Mesenchymal stem cell (in vitro differentiated cells and primary cell): ENCODE results near the gene TSPEAR.

Experiments used
- DNase-seq: peaks from one replicate; pipeline ENCODE4 v3.0.0-alpha.2; 2013
- H2AFZ ChIP-seq: one replicate; pipeline ENCODE4 v1.6.1; 2013; ENCODE audit warnings: low read depth, mild to moderate bottlenecking, control low read depth, inconsistent platforms, low read length, moderate library complexity
- H2AK5ac ChIP-seq: 2 replicates; pipeline ENCODE4 v1.6.1; 2013; ENCODE audit warnings: low read length, moderate library complexity, mild to moderate bottlenecking, inconsistent platforms; ENCODE audit not compliant: severe bottlenecking
- H2BK120ac ChIP-seq: one replicate; pipeline ENCODE4 v1.6.1; 2013; ENCODE audit warnings: low read depth, mild to moderate bottlenecking, inconsistent platforms, low read length, moderate library complexity
- H2BK12ac ChIP-seq, 2 experiments: one replicate each; pipeline ENCODE4 v1.6.1; 2013; ENCODE audit warnings: inconsistent platforms in 2 of 2, low read length in 2 of 2, mild to moderate bottlenecking in 2 of 2, moderate library complexity in 2 of 2, control low read depth in 1 of 2
- H2BK15ac ChIP-seq: one replicate; pipeline ENCODE4 v1.6.1; 2013; ENCODE audit warnings: mild to moderate bottlenecking, low read depth, inconsistent platforms; ENCODE audit not compliant: poor library complexity, severe bottlenecking
- H2BK5ac ChIP-seq: 2 replicates; pipeline ENCODE4 v1.6.1; 2013; ENCODE audit warnings: low read depth, mild to moderate bottlenecking, low read length, control low read depth, inconsistent platforms; ENCODE audit not compliant: poor library complexity, severe bottlenecking
- H3K14ac ChIP-seq, 2 experiments: one replicate each; pipeline ENCODE4 v1.6.1; 2013; ENCODE audit warnings: inconsistent platforms in 2 of 2, low read length in 2 of 2, control low read depth in 1 of 2, mild to moderate bottlenecking in 1 of 2, moderate library complexity in 1 of 2
- H3K18ac ChIP-seq, 2 experiments: one replicate each; pipeline ENCODE4 v1.6.1; 2013; ENCODE audit warnings: inconsistent platforms in 2 of 2, low read length in 2 of 2, control low read depth in 1 of 2, low read depth in 1 of 2, mild to moderate bottlenecking in 1 of 2
- H3K23ac ChIP-seq, 2 experiments: one replicate each; pipeline ENCODE4 v1.6.1; 2013; ENCODE audit warnings: inconsistent platforms in 2 of 2, low read length in 2 of 2, mild to moderate bottlenecking in 2 of 2, moderate library complexity in 2 of 2, control low read depth in 1 of 2
- H3K27ac ChIP-seq: 2 replicates; pipeline ENCODE4 v1.5.1; 2013; ENCODE audit warnings: mild to moderate bottlenecking, moderate library complexity, low read length, control low read depth, inconsistent platforms; ENCODE audit not compliant: poor library complexity, severe bottlenecking
- H3K27me3 ChIP-seq, 2 experiments: 2 replicates each; pipeline versions ENCODE4 v1.6.1 to v1.7.0; 2013; ENCODE audit warnings: low read length in 2 of 2, mild to moderate bottlenecking in 2 of 2, moderate library complexity in 2 of 2, control low read depth in 1 of 2, inconsistent platforms in 1 of 2; ENCODE audit not compliant: control insufficient read depth in 1 of 2, insufficient read depth in 1 of 2
- H3K36me3 ChIP-seq, 2 experiments: 2 replicates each; pipeline versions ENCODE4 v1.6.1 to v1.7.0; 2013; ENCODE audit warnings: low read length in 2 of 2, control low read depth in 1 of 2, inconsistent platforms in 1 of 2, low read depth in 1 of 2, mild to moderate bottlenecking in 1 of 2; ENCODE audit not compliant: insufficient read depth in 2 of 2, control insufficient read depth in 1 of 2
- H3K4ac ChIP-seq, 2 experiments: one replicate each; pipeline ENCODE4 v1.6.1; 2013; ENCODE audit warnings: inconsistent platforms in 2 of 2, low read length in 2 of 2, mild to moderate bottlenecking in 2 of 2, moderate library complexity in 2 of 2, control low read depth in 1 of 2, low read depth in 1 of 2
- H3K4me1 ChIP-seq: 2 replicates; pipeline ENCODE4 v1.6.1; 2013; ENCODE audit warnings: low read depth, low read length, control low read depth; ENCODE audit not compliant: control insufficient read depth, insufficient read depth
- H3K4me2 ChIP-seq: 2 replicates; pipeline ENCODE4 v1.6.1; 2013; ENCODE audit warnings: low read length, mild to moderate bottlenecking, inconsistent platforms; ENCODE audit not compliant: poor library complexity, severe bottlenecking
- H3K4me3 ChIP-seq, 2 experiments: 2 replicates each; pipeline versions ENCODE4 v1.5.1 to v1.7.0; 2013; ENCODE audit warnings: low read length in 2 of 2, mild to moderate bottlenecking in 2 of 2, control low read depth in 1 of 2, low read depth in 1 of 2; ENCODE audit not compliant: insufficient read depth in 1 of 2
- H3K79me1 ChIP-seq: replicated peaks from 2 replicates; pipeline ENCODE4 v1.6.1; 2013; ENCODE audit warnings: mild to moderate bottlenecking, control low read depth, low read length, inconsistent platforms; ENCODE audit not compliant: poor library complexity, severe bottlenecking
- H3K9ac ChIP-seq: 2 replicates; pipeline ENCODE4 v1.7.0; 2013; ENCODE audit warnings: mild to moderate bottlenecking, low read length, moderate library complexity
- H3K9me3 ChIP-seq: 2 replicates; pipeline ENCODE4 v1.7.0; 2013; ENCODE audit warnings: mild to moderate bottlenecking, low read length; ENCODE audit not compliant: control insufficient read depth
- H4K8ac ChIP-seq: one replicate; pipeline ENCODE4 v1.6.1; 2013; ENCODE audit warnings: inconsistent platforms, mild to moderate bottlenecking, low read length, moderate library complexity
- H4K91ac ChIP-seq: one replicate; pipeline ENCODE4 v1.6.1; 2013; ENCODE audit warnings: mild to moderate bottlenecking, low read length, inconsistent platforms
- WGBS: methylation state at CpG from one replicate; pipeline ENCODE4 v1.1.7; 2013; ENCODE audit warnings: mixed read lengths; 5-methylcytosine and 5-hydroxymethylcytosine counted together

The TSPEAR gene

GRCh38 chr21:44732263-44732662, 20.9 kb upstream of the TSPEAR start:
- Histone ChIP-seq H3K18ac (no peak overlapping the region), H2BK15ac (no peak overlapping the region), H3K4me3 (no peak overlapping the region), H3K23ac (no peak overlapping the region), H4K91ac (no peak overlapping the region), H2BK5ac (no peak overlapping the region), H3K36me3 (no peaks in the 10 kb centered on the region), H3K79me1 (no peaks in the 10 kb centered on the region), H2AFZ (no peak overlapping the region), H3K9ac (no peak overlapping the region), H2BK12ac (no peak overlapping the region), H3K4me1 (no peaks in the 10 kb centered on the region), H3K27ac (no peak overlapping the region), H3K27me3 (peaks cover 17 to 37% of the 10 kb centered on the region in 2 experiments), H2AK5ac (no peak overlapping the region), H2BK120ac (no peak overlapping the region), H3K4ac (no peak overlapping the region), H3K9me3 (peaks cover 15% of the 10 kb centered on the region), H4K8ac (no peak overlapping the region), H3K14ac (no peak overlapping the region), H3K4me2 (no peak overlapping the region)
- DNase-seq = no peak
- WGBS = 89% methylated on average over 9 of the region's 10 CpGs

GRCh38 chr21:44730951-44731579, 19.7 kb upstream of the TSPEAR start:
- Histone ChIP-seq H4K8ac (no peak overlapping the region), H3K4ac (no peak overlapping the region), H3K9ac (no peak overlapping the region), H3K23ac (no peak overlapping the region), H2AK5ac (no peak overlapping the region), H3K4me3 (no peak overlapping the region), H3K14ac (no peak overlapping the region), H3K36me3 (no peaks in the 10 kb centered on the region), H3K9me3 (peaks cover 6% of the 10 kb centered on the region), H3K4me2 (no peak overlapping the region), H2BK120ac (no peak overlapping the region), H3K27me3 (peaks cover 26 to 48% of the 10 kb centered on the region in 2 experiments), H2AFZ (no peak overlapping the region), H2BK12ac (no peak overlapping the region), H3K79me1 (no peaks in the 10 kb centered on the region), H2BK5ac (no peak overlapping the region), H3K4me1 (no peaks in the 10 kb centered on the region), H3K18ac (no peak overlapping the region), H3K27ac (no peak overlapping the region), H4K91ac (no peak overlapping the region), H2BK15ac (no peak overlapping the region)
- no peak for DNase-seq
- 79% methylated on average over 9 of the region's 9 CpGs for WGBS

- no peak overlapping the region for H2AFZ ChIP-seq
- H3K4me3 ChIP-seq = no peak overlapping the region
- no peak overlapping the region for H3K14ac ChIP-seq
- no peak overlapping the region for H3K18ac ChIP-seq
- H3K9ac ChIP-seq = no peak overlapping the region
- no peak overlapping the region for H3K4me2 ChIP-seq
- H3K4ac ChIP-seq = no peak overlapping the region
- H3K27ac ChIP-seq = no peak overlapping the region
- H2BK15ac ChIP-seq = no peak overlapping the region
- H3K23ac ChIP-seq = no peak overlapping the region
- no peak overlapping the region for H2BK5ac ChIP-seq
- H2BK12ac ChIP-seq = no peak overlapping the region
- no peaks in the 10 kb centered on the region for H3K36me3 ChIP-seq
- no peak overlapping the region for H2AK5ac ChIP-seq
- no peaks in the 10 kb centered on the region for H3K4me1 ChIP-seq
- H2BK120ac ChIP-seq = no peak overlapping the region
- no peak overlapping the region for H4K91ac ChIP-seq
- no peak for DNase-seq
- H3K79me1 ChIP-seq = no peaks in the 10 kb centered on the region
- peaks cover 32 to 59% of the 10 kb centered on the region in 2 experiments for H3K27me3 ChIP-seq
- 90% methylated on average over 7 of the region's 7 CpGs for WGBS
- H4K8ac ChIP-seq = no peak overlapping the region
- H3K9me3 ChIP-seq = no peaks in the 10 kb centered on the region
These were observed 18.6 kb upstream of the TSPEAR start for GRCh38 chr21:44730028-44730395.

GRCh38 chr21:44729336-44730027, 18.1 kb upstream of the TSPEAR start:
- Histone ChIP-seq H3K4ac (no peak overlapping the region), H3K9ac (no peak overlapping the region), H2AK5ac (no peak overlapping the region), H3K4me3 (no peak overlapping the region), H2BK12ac (no peak overlapping the region), H3K18ac (no peak overlapping the region), H3K79me1 (no peaks in the 10 kb centered on the region), H3K27ac (no peak overlapping the region), H3K23ac (no peak overlapping the region), H4K91ac (no peak overlapping the region), H3K14ac (no peak overlapping the region), H3K4me1 (no peaks in the 10 kb centered on the region), H2AFZ (no peak overlapping the region), H3K27me3 (peaks cover 36 to 62% of the 10 kb centered on the region in 2 experiments), H2BK120ac (no peak overlapping the region), H3K36me3 (no peaks in the 10 kb centered on the region), H3K9me3 (no peaks in the 10 kb centered on the region), H3K4me2 (no peak overlapping the region), H2BK15ac (no peak overlapping the region), H2BK5ac (no peak overlapping the region), H4K8ac (no peak overlapping the region)
- no peak for DNase-seq
- 91% methylated on average over 23 of the region's 23 CpGs for WGBS
